Measurements from ENCODE around the gene DISC1. TPM values are rescaled to one million over a fixed set of nuclear protein-coding genes. Genes with fewer than 3 reads are reported as not detected.

The DISC1 gene
- total RNA-seq, 1 experiment from 2014 or later: 0.36 TPM

DNA sequence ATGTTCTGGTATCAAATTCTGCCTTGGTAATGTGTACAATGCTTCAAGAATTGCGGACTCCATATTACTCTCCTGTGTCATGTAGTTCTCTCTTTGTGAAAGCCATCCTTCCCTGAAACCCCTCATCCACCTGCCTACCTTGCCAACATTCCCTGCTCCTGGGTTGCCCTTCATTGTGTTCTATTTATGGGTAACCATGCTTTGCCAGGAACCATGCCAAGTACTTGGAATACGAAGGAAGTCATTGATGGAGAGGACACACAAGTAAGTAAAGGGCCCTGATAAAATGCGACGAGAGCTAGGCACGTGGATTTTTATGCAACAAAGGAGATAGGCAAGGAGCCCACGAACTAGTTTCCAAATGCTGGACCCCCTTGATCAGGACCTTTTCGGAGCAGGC, 300.8 kb downstream of the DISC1 start:
- no peaks in the 10 kb centered on the region for H3K4me1 ChIP-seq (ENCODE audit: control insufficient read depth, insufficient read depth, low read length)
- no peak overlapping the region for H3K27ac ChIP-seq (ENCODE audit: low read length)
- CTCF ChIA-PET: no interaction called here
- BruUV-seq (replicated peaks): no TSS peak
- in situ Hi-C loops (cut with HindIII; ENCODE audit: low pct_unique_long_range_greater_than_20kb, low sequenced_read_pairs): no loop called here
- DNase-seq (ENCODE audit: low read depth, low spot score) (no peak), ATAC-seq (no peak)
- no peak for TF ChIP-seq SIN3A (IDR thresholded peaks at IDR 0.05; ENCODE audit: borderline replicate concordance, insufficient read depth, low read depth, low read length)
- TF ChIP-seq POLR2AphosphoS5 (IDR thresholded peaks at IDR 0.05; ENCODE audit: low read depth, low read length): no peak
- TF ChIP-seq, protein P1, sequence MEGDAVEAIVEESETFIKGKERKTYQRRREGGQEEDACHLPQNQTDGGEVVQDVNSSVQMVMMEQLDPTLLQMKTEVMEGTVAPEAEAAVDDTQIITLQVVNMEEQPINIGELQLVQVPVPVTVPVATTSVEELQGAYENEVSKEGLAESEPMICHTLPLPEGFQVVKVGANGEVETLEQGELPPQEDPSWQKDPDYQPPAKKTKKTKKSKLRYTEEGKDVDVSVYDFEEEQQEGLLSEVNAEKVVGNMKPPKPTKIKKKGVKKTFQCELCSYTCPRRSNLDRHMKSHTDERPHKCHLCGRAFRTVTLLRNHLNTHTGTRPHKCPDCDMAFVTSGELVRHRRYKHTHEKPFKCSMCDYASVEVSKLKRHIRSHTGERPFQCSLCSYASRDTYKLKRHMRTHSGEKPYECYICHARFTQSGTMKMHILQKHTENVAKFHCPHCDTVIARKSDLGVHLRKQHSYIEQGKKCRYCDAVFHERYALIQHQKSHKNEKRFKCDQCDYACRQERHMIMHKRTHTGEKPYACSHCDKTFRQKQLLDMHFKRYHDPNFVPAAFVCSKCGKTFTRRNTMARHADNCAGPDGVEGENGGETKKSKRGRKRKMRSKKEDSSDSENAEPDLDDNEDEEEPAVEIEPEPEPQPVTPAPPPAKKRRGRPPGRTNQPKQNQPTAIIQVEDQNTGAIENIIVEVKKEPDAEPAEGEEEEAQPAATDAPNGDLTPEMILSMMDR (IDR thresholded peaks at IDR 0.05): no peak
- no peak for TF ChIP-seq TCF7L2 (IDR thresholded peaks at IDR 0.05; ENCODE audit: low read depth, low read length)
- TF ChIP-seq, protein P2, sequence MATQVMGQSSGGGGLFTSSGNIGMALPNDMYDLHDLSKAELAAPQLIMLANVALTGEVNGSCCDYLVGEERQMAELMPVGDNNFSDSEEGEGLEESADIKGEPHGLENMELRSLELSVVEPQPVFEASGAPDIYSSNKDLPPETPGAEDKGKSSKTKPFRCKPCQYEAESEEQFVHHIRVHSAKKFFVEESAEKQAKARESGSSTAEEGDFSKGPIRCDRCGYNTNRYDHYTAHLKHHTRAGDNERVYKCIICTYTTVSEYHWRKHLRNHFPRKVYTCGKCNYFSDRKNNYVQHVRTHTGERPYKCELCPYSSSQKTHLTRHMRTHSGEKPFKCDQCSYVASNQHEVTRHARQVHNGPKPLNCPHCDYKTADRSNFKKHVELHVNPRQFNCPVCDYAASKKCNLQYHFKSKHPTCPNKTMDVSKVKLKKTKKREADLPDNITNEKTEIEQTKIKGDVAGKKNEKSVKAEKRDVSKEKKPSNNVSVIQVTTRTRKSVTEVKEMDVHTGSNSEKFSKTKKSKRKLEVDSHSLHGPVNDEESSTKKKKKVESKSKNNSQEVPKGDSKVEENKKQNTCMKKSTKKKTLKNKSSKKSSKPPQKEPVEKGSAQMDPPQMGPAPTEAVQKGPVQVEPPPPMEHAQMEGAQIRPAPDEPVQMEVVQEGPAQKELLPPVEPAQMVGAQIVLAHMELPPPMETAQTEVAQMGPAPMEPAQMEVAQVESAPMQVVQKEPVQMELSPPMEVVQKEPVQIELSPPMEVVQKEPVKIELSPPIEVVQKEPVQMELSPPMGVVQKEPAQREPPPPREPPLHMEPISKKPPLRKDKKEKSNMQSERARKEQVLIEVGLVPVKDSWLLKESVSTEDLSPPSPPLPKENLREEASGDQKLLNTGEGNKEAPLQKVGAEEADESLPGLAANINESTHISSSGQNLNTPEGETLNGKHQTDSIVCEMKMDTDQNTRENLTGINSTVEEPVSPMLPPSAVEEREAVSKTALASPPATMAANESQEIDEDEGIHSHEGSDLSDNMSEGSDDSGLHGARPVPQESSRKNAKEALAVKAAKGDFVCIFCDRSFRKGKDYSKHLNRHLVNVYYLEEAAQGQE (IDR thresholded peaks at IDR 0.05; ENCODE audit: insufficient read depth in 1 of 2, low read depth in 2 of 2, low read length in 1 of 2): no peak
- no peaks in the 10 kb centered on the region; the same call in 1 of the 2 replicates for H3K27me3 ChIP-seq (ENCODE audit: control insufficient read depth, insufficient read depth, low read length)
- H3K4me3 ChIP-seq (ENCODE audit: low read depth in 2 of 2, low read length in 2 of 2): no peak overlapping the region
- no peaks in the 10 kb centered on the region for H3K9me3 ChIP-seq (ENCODE audit: control insufficient read depth, insufficient read depth, low read depth, low read length)
- intact Hi-C loops (cut with micrococcal nuclease; ENCODE audit: unreplicated experiment): no loop called here
- POLR2A ChIA-PET: no interaction called here
- H3K36me3 ChIP-seq (ENCODE audit: control insufficient read depth, insufficient read depth, low read length): no peaks in the 10 kb centered on the region

DNA sequence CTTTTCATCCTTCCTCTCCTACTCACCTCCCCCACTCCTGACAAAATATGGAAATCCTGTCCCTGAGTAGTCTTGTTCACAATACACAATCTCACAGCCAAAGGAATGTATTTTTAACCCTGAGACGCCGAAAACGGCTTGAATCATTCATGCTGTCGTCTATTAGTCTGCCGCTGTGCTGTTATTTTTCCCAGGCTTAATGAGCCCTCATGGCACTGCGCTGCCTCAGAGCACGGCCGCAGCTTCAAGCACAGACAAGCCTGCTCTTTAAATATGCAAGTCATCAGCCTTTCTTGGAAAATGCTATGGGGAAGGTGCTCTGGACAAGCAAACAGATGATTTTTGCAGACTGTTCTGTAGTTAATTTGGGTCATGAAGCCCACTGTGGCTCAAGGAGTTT, 302.7 kb downstream of the DISC1 start:
- DNase-seq (ENCODE audit: low read depth, low spot score): no peak
- CTCF ChIA-PET: no interaction called here

More for the DNA sequence above, 302.7 kb downstream of the DISC1 start:
- in situ Hi-C loops (cut with HindIII; ENCODE audit: low pct_unique_long_range_greater_than_20kb, low sequenced_read_pairs) (no loop called here), intact Hi-C loops (cut with micrococcal nuclease; ENCODE audit: unreplicated experiment) (no loop called here)
- no peak overlapping the region for H3K27ac ChIP-seq (ENCODE audit: low read length)
- POLR2A ChIA-PET: no interaction called here
- BruUV-seq (replicated peaks): no TSS peak
- H3K4me3 ChIP-seq (ENCODE audit: low read depth in 2 of 2, low read length in 2 of 2): no peak overlapping the region
- no peak for ATAC-seq
- no peaks in the 10 kb centered on the region for H3K9me3 ChIP-seq (ENCODE audit: control insufficient read depth, insufficient read depth, low read depth, low read length)
- H3K36me3 ChIP-seq (ENCODE audit: control insufficient read depth, insufficient read depth, low read length): no peaks in the 10 kb centered on the region
- TF ChIP-seq SIN3A (IDR thresholded peaks at IDR 0.05; ENCODE audit: borderline replicate concordance, insufficient read depth, low read depth, low read length) (no peak), TCF7L2 (IDR thresholded peaks at IDR 0.05; ENCODE audit: low read depth, low read length) (no peak), POLR2AphosphoS5 (IDR thresholded peaks at IDR 0.05; ENCODE audit: low read depth, low read length) (no peak)
- TF ChIP-seq, protein P2 (IDR thresholded peaks at IDR 0.05; ENCODE audit: insufficient read depth in 1 of 2, low read depth in 2 of 2, low read length in 1 of 2): no peak
- TF ChIP-seq, protein P1 (IDR thresholded peaks at IDR 0.05): no peak
- H3K27me3 ChIP-seq (ENCODE audit: control insufficient read depth, insufficient read depth, low read length): no peaks in the 10 kb centered on the region; the same call in 1 of the 2 replicates
- no peaks in the 10 kb centered on the region for H3K4me1 ChIP-seq (ENCODE audit: control insufficient read depth, insufficient read depth, low read length)
